ELR (cell line): ENCODE data around the gene PLS1.
A peak's percentile ranks its signal among the peaks of the same experiment; 100 is the strongest.
"Not testable (repeated sequence)": the region's sequence is repeated elsewhere in the genome, so short reads cannot be mapped to it uniquely, and the experiment has no call there.

Experiments
- DNase-seq: peaks from one replicate; pipeline ENCODE4 v3.0.0-alpha.2; 2015; ENCODE audit warnings: low read depth

The PLS1 gene

GRCh38 chr3:142595951-142596725 is at the start of gene PLS1:
PLS1 (plus strand) TSS chr3:142596393; CDS start chr3:142664238, 67,845 bp downstream.
- DNase-seq, result peak; percentile 90

DNA sequence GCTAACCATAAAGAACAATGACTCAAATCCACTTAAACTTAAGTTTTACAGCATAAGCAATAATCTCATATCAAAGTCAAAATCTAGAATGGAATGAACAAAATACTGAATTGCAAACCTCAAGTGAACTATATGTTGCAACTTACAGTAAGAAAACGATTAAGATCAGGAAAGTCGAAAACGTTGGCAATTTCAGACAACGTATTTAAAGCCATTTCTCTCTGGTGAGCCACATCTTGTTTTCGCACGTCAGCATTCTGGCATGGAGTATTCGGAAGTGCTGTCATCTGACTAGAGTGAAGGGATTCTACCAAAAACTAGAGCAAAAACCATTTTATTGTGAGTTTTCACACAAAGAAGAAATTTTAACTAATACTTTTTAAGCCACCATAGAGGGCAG is 46.2 kb upstream of the PLS1 start:
- DNase-seq, result no peak

GRCh38 chr3:142552579-142552978 is 43.6 kb upstream of the PLS1 start:
- DNase-seq, result not testable (repeated sequence)

GRCh38 chr3:142553741-142554140 is 42.5 kb upstream of the PLS1 start:
- no peak for DNase-seq

- no peak for DNase-seq
These were observed 36.1 kb upstream of the PLS1 start for GRCh38 chr3:142560118-142560517.

DNA sequence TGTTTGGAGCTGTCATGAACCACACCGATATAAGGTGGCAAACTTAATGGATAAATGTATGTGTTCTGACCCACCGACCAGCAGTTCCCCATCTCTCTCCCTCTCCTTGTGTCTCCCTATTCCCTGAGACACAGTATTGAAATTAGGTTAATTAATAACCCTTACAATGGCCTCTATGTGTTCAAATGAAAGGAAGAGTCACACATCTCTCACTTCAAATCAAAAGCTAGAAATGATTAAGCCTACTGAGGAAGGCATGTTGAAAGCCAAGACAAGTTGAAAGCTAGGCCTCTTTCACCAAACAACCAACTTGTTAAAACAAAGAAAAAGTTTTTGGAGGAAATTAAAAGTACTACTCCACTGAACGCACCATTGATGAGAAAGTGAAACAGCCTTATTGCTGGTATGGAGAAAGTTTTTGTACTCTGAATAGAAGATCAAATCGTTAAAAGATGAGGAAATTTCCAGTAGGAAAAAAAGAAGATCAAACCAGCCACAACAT is 32.6 kb upstream of the PLS1 start:
- DNase-seq, result no peak

- DNase-seq, result no peak
These were observed 30.1 kb upstream of the PLS1 start for GRCh38 chr3:142566096-142566495.

- no peak for DNase-seq
These were observed 27.7 kb upstream of the PLS1 start for GRCh38 chr3:142568393-142569017.

DNA sequence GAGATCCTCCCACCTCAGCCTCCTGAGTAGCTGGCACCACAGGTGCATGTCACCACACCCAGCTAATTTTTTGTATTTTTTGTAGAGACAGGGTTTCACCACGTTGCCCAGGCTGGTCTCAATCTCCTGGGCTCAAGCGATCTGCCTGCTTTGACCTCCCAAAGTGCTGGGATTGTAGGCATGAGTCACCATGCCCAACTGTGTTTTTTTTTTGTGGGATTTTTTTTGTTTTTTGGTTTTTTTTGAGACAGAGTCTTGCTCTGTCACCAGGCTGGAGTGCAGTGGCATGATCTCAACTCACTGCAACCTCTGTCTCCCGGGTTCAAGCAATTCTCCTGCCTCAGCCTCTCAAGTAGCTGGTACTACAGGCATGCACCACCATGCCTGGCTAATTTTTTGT is 26.8 kb upstream of the PLS1 start:
- DNase-seq, result peak; percentile 15

DNA sequence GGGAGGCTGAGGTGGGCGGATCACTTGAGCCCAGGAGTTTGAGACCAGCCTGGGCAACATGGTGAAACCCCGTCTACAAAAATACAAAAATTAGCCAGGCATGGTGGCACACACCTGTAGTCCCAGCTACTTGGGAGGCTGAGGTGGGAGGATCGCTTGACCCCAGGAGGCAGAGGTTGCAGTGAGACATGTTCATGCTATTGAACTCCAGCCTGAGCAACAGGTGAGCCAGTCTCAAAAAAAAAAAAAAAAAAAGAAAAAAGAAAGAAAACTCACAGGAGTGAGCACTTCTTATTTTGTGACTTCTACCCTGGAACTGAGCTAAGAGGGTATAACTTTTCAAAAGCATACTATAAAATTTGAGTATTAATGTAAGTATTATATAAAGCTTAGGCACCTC is 22.0 kb upstream of the PLS1 start:
- DNase-seq, result not testable (repeated sequence)

GRCh38 chr3:142574665-142575064 is 21.5 kb upstream of the PLS1 start:
- no peak for DNase-seq

- DNase-seq, result no peak
These were observed 19.4 kb upstream of the PLS1 start for GRCh38 chr3:142576792-142577191.

DNA sequence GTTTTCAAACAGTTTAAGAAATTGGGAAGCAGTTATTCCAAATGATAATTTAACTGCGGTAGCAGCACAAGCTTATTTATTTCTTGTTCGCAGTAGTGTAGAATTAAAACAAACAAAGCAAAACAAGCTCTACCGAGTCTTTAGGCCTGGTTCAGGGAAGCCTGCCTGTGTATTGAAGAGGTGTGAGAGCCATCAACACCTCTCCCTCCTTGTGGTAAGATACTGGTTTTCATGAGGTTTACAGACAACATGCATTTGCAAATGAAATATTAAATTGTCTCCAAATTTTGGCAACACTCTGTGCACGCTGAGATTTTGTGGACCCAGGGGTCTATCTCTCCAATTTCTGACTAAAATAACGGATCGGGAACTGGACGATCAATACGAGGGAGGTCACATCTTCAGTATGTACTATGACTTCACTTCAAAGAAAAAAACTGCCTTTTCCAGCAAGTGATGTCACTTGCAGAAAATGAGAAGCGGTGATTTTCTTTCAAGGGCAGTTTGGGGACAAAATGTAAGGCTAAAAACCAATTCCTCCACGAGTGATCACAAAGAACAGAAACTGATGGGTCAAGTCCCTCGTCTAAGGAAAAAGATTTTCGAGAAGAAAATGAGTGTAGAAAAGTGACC is 18.4 kb upstream of the PLS1 start:
- DNase-seq, result peak; percentile 59

- DNase-seq, result peak; percentile 98
These were observed 17.6 kb upstream of the PLS1 start, which contains the start of gene ATR for GRCh38 chr3:142578329-142579223. ATR (minus strand) TSS chr3:142578733; CDS start chr3:142578704, 29 bp downstream.

DNA sequence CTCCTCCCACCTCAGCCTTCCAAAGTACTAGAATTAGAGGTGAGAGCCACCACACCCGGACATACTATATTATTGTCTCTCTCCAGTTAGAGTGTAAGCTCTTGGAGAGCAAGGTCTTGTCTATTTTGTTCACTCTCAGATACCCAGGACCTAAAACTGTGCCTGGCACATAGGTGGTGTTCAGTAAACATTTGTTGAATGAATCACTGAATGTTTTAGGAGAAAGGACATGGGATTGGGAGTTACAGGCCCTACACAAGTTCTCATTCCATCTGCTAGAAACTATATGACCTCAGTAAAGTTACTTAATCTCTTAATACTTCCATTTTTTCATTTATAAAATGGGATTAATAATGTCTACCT is 16.2 kb upstream of the PLS1 start:
- DNase-seq, result no peak

DNA sequence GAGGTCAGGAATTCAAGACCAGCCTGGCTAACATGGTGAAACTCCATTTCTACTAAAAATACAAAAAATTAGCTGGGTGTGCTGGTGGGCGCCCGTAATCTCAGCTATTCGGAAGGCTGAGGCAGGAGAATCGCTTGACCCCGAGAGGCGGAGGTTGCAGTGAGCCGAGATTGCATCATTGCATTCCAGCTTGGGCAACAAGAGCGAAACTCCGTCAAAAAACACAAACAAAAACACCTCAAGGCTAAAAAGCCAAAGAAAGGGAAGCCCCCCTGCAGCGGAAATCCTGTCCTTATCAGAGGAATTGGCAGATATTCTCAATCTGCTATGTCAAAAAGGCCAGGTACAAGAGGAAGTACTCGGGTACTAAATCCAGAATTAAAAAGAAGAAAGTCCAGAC is 15.1 kb upstream of the PLS1 start:
- not testable (repeated sequence) for DNase-seq

GRCh38 chr3:142586803-142587406 is 9.3 kb upstream of the PLS1 start:
- DNase-seq, result peak; percentile 91

- no peak for DNase-seq
These were observed 7.5 kb upstream of the PLS1 start for GRCh38 chr3:142588703-142589102.

DNA sequence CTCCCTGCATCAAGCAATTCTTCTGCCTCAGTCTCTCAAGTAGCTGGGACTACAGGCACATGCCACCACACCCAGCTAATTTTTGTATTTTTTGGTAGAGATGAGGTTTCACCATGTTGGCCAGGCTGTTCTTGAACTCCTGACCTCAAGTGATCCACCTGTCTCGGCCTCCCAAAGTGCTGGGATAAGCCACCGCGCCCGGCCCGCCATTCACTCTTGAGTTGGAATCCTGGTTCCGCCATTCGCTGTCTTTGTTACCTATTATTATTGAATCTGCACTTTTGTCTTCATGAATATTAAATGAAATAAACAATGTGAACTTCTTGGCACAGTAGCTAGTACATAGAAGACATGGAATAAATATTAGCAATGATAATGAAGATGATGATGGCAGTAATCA is 3.9 kb upstream of the PLS1 start:
- DNase-seq, result not testable (repeated sequence)

DNA sequence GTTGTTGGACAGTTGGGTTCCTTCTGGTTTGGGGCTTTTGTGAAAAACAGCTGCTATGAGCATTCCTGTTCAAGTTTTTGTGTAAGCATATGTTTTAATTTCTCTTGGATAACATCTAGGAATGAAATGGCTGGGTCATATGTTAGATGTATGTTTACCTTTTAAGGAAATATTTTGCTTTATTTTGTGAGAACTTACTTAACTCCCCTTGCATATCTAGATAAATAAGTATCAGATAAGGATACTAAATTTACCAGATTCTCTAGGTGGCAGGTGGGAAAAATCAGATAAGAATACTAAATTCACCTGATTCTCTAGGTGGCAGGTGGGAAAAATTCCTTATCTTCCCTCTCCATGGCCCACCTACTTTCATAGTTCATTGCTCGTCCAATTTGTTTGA is 1.1 kb upstream of the PLS1 start:
- no peak for DNase-seq

GRCh38 chr3:142595581-142595950 is 627 bp upstream of the PLS1 start:
- peak; percentile 96 for DNase-seq

DNA sequence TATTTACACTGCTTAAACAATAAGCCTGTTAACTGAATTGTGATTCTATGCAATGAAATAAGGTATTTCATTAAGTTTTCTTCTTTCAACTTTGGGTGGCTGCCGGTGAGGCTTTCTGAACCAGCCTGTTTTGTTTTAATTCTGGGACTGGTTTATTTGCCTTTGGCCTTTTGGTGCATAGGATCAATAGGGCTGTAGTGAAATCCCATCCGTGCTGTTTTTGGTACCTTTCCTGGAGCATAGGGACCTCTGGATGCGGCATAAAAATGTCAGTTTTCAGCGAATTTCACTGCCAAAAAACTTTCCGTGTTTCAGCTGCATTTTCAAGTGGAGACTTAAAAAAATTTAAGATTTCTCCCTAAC is 514 bp downstream of the PLS1 start:
- DNase-seq, result no peak
